Panc1 (cell line): ENCODE measurements around the gene EFCC1.

Experiments
- CTCF ChIP-seq: fragments of 450-650 bp; IDR thresholded peaks from 2 replicates; pipeline ENCODE4 v1.5.1; 2017; ENCODE audit warnings: mild to moderate bottlenecking
- POLR2AphosphoS5 ChIP-seq: IDR thresholded peaks from 2 replicates; pipeline ENCODE4 v1.6.1; 2012; ENCODE audit warnings: mild to moderate bottlenecking, low read depth, low read length, moderate library complexity
- TCF7L2 ChIP-seq: IDR thresholded peaks from 2 replicates; pipeline ENCODE4 v1.6.1; 2011; ENCODE audit warnings: mild to moderate bottlenecking, low read depth, low read length, inconsistent platforms

DNA sequence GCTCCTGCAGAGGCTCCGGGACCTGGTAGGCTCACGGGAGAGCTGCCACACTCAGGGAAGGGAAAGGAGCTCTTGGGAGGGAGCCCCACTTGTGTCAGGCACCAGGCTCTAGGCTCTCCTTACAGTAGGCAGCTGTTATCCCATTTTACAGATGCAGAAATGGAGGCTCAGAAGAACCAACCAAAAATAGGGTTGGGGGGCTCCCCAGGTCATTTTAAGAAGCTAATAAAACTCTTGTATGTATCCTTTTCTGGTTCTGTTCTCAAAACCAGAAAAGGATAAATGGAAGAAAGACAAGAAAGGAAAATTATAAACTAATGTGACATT, 36.0 kb downstream of the EFCC1 start:
- TF ChIP-seq TCF7L2 (no peak), CTCF (no peak), POLR2AphosphoS5 (no peak)
